Glutamatergic neuron (in vitro differentiated cells): ENCODE data around the gene FRK. TPM values are rescaled to one million over a fixed set of nuclear protein-coding genes. Genes with fewer than 3 reads are reported as not detected.
"Not testable (repeated sequence)": the region's sequence is repeated elsewhere in the genome, so short reads cannot be mapped to it uniquely, and the experiment has no call there.

Source experiments
- DNase-seq: peaks from one replicate; pipeline ENCODE4 v3.0.0; 2022
- H3K27ac Mint-ChIP-seq: one replicate; pipeline ENCODE4 v1.8.0; 2020; ENCODE audit warnings: mild to moderate bottlenecking, mixed read lengths, inconsistent platforms; ENCODE audit not compliant: unreplicated experiment
- H3K27me3 Mint-ChIP-seq: one replicate; pipeline ENCODE4 v1.8.0; 2020; ENCODE audit warnings: mild to moderate bottlenecking, moderate library complexity, mixed read lengths, inconsistent platforms; ENCODE audit not compliant: unreplicated experiment
- H3K36me3 Mint-ChIP-seq: one replicate; pipeline ENCODE4 v1.8.0; 2020; ENCODE audit warnings: mild to moderate bottlenecking, mixed read lengths, inconsistent platforms; ENCODE audit not compliant: unreplicated experiment
- H3K4me1 Mint-ChIP-seq: one replicate; pipeline ENCODE4 v1.8.0; 2020; ENCODE audit warnings: mild to moderate bottlenecking, low read depth, mixed read lengths, inconsistent platforms; ENCODE audit not compliant: unreplicated experiment
- H3K4me3 Mint-ChIP-seq: one replicate; pipeline ENCODE4 v1.8.0; 2020; ENCODE audit warnings: mild to moderate bottlenecking, mixed read lengths, inconsistent platforms; ENCODE audit not compliant: unreplicated experiment
- H3K9me3 Mint-ChIP-seq: one replicate; pipeline ENCODE4 v1.8.0; 2020; ENCODE audit warnings: mild to moderate bottlenecking, moderate library complexity, mixed read lengths, inconsistent platforms; ENCODE audit not compliant: unreplicated experiment
- total RNA-seq: library from RNA; stranded (reverse); fragmentation: NEBNext Ultra II Directional; extraction: Animal tissue kit (Norgen Biotek cat#: 25700); gene quantifications from one replicate; pipeline ENCODE4 v1.2.1, GENCODE V29; 2021; ENCODE audit not compliant: unreplicated experiment
- TF ChIP-seq, protein P1 (sequence below): fragments of 200-600 bp; sonication (generic); IDR thresholded peaks from one replicate; pipeline ENCODE4 v1.5.0; 2021; ENCODE audit not compliant: partially characterized antibody, unreplicated experiment

The FRK gene
- total RNA-seq, 1 donor from 2014 or later = 0.37 TPM

DNA sequence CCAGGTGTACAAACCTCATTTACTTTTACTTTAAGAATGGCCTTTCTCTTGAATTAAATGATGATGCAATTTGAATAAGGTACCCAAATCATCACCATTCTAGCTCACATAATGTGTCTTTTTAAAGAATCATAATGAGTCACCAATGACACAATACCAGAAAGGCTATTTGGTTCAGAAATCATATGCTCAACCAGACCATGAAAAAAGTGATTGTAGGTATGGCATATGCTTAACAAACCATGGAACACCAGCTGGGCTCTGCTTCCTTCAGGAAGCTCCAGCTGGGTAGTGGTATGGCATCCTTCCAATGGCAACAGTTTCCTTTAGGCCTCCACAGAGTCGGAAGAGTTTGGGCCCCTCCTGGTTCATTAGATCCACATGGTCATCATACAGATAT, 128.2 kb downstream of the FRK start:
- TF ChIP-seq, protein P1, sequence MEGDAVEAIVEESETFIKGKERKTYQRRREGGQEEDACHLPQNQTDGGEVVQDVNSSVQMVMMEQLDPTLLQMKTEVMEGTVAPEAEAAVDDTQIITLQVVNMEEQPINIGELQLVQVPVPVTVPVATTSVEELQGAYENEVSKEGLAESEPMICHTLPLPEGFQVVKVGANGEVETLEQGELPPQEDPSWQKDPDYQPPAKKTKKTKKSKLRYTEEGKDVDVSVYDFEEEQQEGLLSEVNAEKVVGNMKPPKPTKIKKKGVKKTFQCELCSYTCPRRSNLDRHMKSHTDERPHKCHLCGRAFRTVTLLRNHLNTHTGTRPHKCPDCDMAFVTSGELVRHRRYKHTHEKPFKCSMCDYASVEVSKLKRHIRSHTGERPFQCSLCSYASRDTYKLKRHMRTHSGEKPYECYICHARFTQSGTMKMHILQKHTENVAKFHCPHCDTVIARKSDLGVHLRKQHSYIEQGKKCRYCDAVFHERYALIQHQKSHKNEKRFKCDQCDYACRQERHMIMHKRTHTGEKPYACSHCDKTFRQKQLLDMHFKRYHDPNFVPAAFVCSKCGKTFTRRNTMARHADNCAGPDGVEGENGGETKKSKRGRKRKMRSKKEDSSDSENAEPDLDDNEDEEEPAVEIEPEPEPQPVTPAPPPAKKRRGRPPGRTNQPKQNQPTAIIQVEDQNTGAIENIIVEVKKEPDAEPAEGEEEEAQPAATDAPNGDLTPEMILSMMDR = no peak
- DNase-seq = no peak
- Mint-ChIP-seq H3K9me3 (no peaks in the 10 kb centered on the region), H3K36me3 (no peaks in the 10 kb centered on the region), H3K27me3 (no peaks in the 10 kb centered on the region), H3K27ac (no peak overlapping the region), H3K4me1 (no peaks in the 10 kb centered on the region), H3K4me3 (no peak overlapping the region)

DNA sequence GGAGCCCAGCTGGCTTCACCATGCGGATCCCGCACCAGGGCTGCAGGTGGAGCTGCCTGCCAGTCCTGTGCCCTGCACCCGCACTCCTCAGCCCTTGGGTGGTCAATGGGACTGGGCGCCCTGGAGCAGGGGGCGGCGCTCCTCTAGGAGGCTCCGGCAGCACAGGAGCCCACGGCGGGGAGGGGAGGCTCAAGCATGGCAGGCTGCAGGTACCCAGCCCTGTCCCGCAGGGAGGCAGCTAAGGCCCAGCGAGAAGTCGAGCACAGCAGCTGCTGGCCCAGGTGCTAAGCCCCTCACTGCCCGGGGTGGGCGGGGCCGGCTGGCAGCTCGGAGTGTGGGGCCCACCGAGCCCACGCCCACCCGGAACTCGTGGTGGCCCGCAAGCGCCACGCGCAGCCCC, 132.7 kb downstream of the FRK start:
- H3K4me1 Mint-ChIP-seq, H3K27ac Mint-ChIP-seq, DNase-seq, H3K4me3 Mint-ChIP-seq, H3K27me3 Mint-ChIP-seq, H3K9me3 Mint-ChIP-seq, H3K36me3 Mint-ChIP-seq: not testable (repeated sequence)

DNA sequence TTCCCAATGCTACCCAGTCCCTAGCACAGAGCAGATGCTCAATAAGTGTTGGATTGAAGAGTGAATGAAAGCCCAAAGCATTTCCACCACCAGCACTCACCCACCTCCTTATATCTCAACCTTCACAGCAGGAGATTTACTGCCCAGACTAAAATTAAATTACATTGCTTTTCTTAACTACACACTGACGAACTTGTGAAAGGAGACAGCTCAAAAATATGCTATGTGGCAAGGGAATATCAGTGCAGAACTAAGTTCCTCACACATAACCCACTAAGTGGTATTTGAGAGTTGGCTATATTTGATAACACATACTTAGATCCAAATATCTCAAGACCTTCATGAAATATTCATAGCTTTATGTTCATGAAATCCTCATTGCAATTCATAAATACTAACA, 137.7 kb downstream of the FRK start:
- Mint-ChIP-seq H3K36me3 (no peaks in the 10 kb centered on the region), H3K4me3 (no peak overlapping the region), H3K9me3 (no peaks in the 10 kb centered on the region), H3K27me3 (no peaks in the 10 kb centered on the region), H3K27ac (no peak overlapping the region), H3K4me1 (no peaks in the 10 kb centered on the region)
- TF ChIP-seq, protein P1 = no peak
- DNase-seq = no peak

DNA sequence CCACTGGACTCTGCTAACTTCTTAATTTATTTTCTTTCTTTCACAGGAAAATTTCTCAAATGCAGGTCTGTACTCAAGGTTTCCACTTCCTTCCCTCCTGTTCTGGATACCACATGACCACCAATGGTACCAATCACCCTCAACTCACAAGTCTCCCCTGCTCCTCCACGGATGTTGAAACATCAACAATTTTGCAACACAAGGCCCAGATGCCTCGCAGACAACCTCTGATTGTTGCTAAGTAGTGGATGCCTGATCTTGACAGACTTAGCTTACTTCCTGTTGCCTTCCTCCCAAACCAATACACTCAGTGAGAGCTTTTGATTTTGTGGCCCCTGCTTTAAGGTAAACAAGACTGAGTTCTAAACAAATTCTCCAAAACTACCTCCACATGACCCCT, 146.6 kb downstream of the FRK start:
- Mint-ChIP-seq H3K27me3 (no peaks in the 10 kb centered on the region), H3K27ac (no peak overlapping the region), H3K4me3 (no peak overlapping the region), H3K9me3 (no peaks in the 10 kb centered on the region), H3K4me1 (peaks cover 6% of the 10 kb centered on the region), H3K36me3 (no peaks in the 10 kb centered on the region)
- DNase-seq = no peak
- TF ChIP-seq, protein P1 = no peak

DNA sequence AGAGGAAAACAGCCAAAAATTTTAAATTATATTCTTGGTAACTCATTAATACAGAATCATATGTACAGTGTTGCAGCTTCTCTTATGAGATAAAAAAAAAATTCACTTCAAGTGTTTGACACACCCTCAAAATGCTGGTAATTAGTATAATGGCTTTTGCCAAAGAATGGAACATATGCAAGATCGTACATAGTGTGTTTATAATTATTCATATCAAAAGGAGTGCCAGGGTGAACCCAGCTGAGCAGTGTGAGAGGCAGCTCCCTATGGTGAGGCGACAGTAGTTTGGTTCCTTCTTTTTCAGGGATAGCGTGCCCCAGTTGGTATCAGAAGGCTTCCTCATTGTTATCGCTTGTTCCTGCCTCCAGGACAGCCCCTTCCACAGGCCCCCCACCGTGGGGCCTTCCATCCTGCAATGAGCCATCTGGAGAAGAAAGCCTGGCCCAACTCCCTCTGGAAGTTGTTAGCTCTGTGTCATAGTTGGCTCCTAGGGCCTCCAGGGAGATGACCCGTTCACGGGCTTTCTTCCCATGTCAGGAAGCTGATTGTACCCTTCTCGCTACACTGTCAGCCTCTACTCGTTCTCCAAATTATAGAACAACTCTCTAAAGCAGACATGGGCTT, 150.7 kb downstream of the FRK start:
- TF ChIP-seq, protein P1 = no peak
- peaks cover 12% of the 10 kb centered on the region for H3K4me1 Mint-ChIP-seq
- H3K4me3 Mint-ChIP-seq = peak overlapping the region; percentile 27
- H3K9me3 Mint-ChIP-seq = no peaks in the 10 kb centered on the region
- H3K27ac Mint-ChIP-seq = peak overlapping the region; percentile 45
- peak; percentile 60 for DNase-seq
- no peaks in the 10 kb centered on the region for H3K36me3 Mint-ChIP-seq
- H3K27me3 Mint-ChIP-seq = no peaks in the 10 kb centered on the region
